Keratinocyte (primary cell): ENCODE data around the gene ITGAV. TPM values are rescaled to one million over a fixed set of nuclear protein-coding genes. Genes with fewer than 3 reads are reported as not detected.

Experiments used
- DNase-seq: peaks from one replicate; pipeline ENCODE4 v3.0.0-alpha.2; 2011; ENCODE audit warnings: low read depth, missing footprints, low spot score
- FAIRE-seq: peaks from 2 replicates; lab custom pipeline; 2011; peaks lifted over from hg19 to GRCh38; lab: Jason Lieb, UNC
- H2AFZ ChIP-seq: 2 replicates; pipeline ENCODE4 v1.6.0; 2012; ENCODE audit warnings: low read length, control low read depth, inconsistent platforms; ENCODE audit not compliant: control insufficient read depth
- H3K27ac ChIP-seq: 2 replicates; pipeline ENCODE4 v1.5.1; 2011; ENCODE audit warnings: low read length; ENCODE audit not compliant: control insufficient read depth, insufficient read depth
- H3K27me3 ChIP-seq: 3 replicates; pipeline ENCODE4 v1.6.0; 2011; ENCODE audit warnings: low read length; ENCODE audit not compliant: control insufficient read depth, insufficient read depth; ENCODE audit errors: extremely low read depth
- H3K36me3 ChIP-seq, 2 experiments: 2 replicates in 1 of 2; 3 replicates in 1 of 2; pipeline ENCODE4 v1.5.1; 2011; ENCODE audit warnings: low read length in 2 of 2, mild to moderate bottlenecking in 1 of 2; ENCODE audit not compliant: control insufficient read depth in 2 of 2, insufficient read depth in 2 of 2; ENCODE audit errors: extremely low read depth in 1 of 2
- H3K4me1 ChIP-seq: 3 replicates; pipeline ENCODE4 v1.5.1; 2011; ENCODE audit warnings: low read length; ENCODE audit not compliant: control insufficient read depth, insufficient read depth; ENCODE audit errors: extremely low read depth
- H3K4me2 ChIP-seq: 3 replicates; pipeline ENCODE4 v1.6.0; 2011; ENCODE audit warnings: low read depth, low read length; ENCODE audit not compliant: control insufficient read depth, insufficient read depth; ENCODE audit errors: extremely low read depth
- H3K4me3 ChIP-seq, 3 experiments: fragments of 200-600 bp in 1 of 3; sonication (generic) in 1 of 3; 2 replicates in 2 of 3; 3 replicates in 1 of 3; pipeline ENCODE4 v1.5.1; 2011 to 2016; ENCODE audit warnings: low read length in 3 of 3, mild to moderate bottlenecking in 3 of 3, control low read depth in 2 of 3, inconsistent platforms in 1 of 3, low read depth in 1 of 3, mixed read lengths in 1 of 3, mixed run types in 1 of 3, moderate library complexity in 1 of 3; ENCODE audit not compliant: control insufficient read depth in 2 of 3, insufficient read depth in 2 of 3; ENCODE audit errors: extremely low read depth in 1 of 3
- H3K79me2 ChIP-seq: 2 replicates; pipeline ENCODE4 v1.6.0; 2012; ENCODE audit warnings: low read length; ENCODE audit not compliant: control insufficient read depth, insufficient read depth
- H3K9ac ChIP-seq: 3 replicates; pipeline ENCODE4 v1.6.0; 2011; ENCODE audit warnings: low read length; ENCODE audit not compliant: control insufficient read depth, insufficient read depth; ENCODE audit errors: extremely low read depth
- H3K9me1 ChIP-seq: 3 replicates; pipeline ENCODE4 v1.6.0; 2011; ENCODE audit warnings: low read length; ENCODE audit not compliant: control insufficient read depth, insufficient read depth; ENCODE audit errors: extremely low read depth
- H3K9me3 ChIP-seq: 2 replicates; pipeline ENCODE4 v1.5.1; 2012; ENCODE audit warnings: low read depth, low read length; ENCODE audit not compliant: control insufficient read depth
- H4K20me1 ChIP-seq: 3 replicates; pipeline ENCODE4 v1.6.0; 2011; ENCODE audit warnings: low read length; ENCODE audit not compliant: control insufficient read depth, insufficient read depth; ENCODE audit errors: extremely low read depth
- CTCF ChIP-seq, 3 experiments: IDR thresholded peaks in 1 of 3; conservative IDR thresholded peaks in 1 of 3; optimal IDR thresholded peaks in 1 of 3; 2 replicates in 2 of 3; 3 replicates in 1 of 3; pipeline versions ENCODE3 to v1.5.1; 2011; ENCODE audit warnings: low read length in 3 of 3, mild to moderate bottlenecking in 3 of 3, moderate library complexity in 2 of 3, control low read depth in 1 of 3, inconsistent platforms in 1 of 3; ENCODE audit not compliant: insufficient read depth in 2 of 3; ENCODE audit errors: extremely low read depth in 1 of 3
- EZH2 ChIP-seq: IDR thresholded peaks from one replicate; pipeline ENCODE4 v1.6.1; 2012; ENCODE audit warnings: inconsistent platforms, mild to moderate bottlenecking, low read length, moderate library complexity
- dilution Hi-C: fragments of 300-500 bp; cut with MboI; formaldehyde crosslinking; loops from one replicate; pipeline ENCODE4 v1.7.0; 2020; ENCODE audit warnings: low sequenced_read_pairs; ENCODE audit not compliant: extremely low pct_ligation_motif_present
- polyA plus RNA-seq, 5 experiments: library from polyadenylated mRNA; depleted of rRNA in 3 of 5; stranded (reverse) in 3 of 5; stranded (forward) in 1 of 5; unstranded in 1 of 5; fragments of >200 nt; gene quantifications; 1 replicate in 1 of 5; 2 replicates in 3 of 5; 3 replicates in 1 of 5; pipeline versions ENCODE4 v1.2.1 to v1.2.3, GENCODE V29; 2011 to 2012; ENCODE audit warnings: missing spikeins in 2 of 5, low read depth in 1 of 5, low replicate concordance in 1 of 5

Gene ITGAV
- polyA plus RNA-seq, 1 donor (not counting 4 experiments of a cell fraction or from before 2014, with no cell fraction given) = 63.7 TPM

DNA sequence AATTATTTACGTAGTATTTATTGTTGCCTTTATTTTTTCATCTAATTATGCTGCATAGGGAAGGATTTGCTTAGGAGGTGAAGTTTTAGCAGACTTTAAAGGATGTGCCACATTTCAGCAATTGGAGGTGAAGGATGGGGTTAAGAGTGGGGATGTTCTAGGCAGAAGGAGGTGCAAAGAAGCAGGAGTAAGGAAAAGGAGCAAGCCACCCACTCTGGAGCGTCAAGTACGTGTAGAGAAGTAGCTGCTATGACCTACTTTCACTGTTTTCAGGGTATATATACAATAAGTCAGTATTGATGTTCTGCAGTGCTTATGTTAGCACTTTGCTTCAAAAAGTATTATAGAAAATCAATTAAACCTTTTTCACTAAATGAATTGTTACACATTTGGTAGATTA, 34.4 kb downstream of the ITGAV start:
- no peak for TF ChIP-seq EZH2
- H4K20me1 ChIP-seq = no peaks in the 10 kb centered on the region
- H3K4me2 ChIP-seq = no peak overlapping the region
- DNase-seq (no peak), FAIRE-seq (no peak)
- H3K9me3 ChIP-seq = no peaks in the 10 kb centered on the region
- no peak overlapping the region for H2AFZ ChIP-seq
- no peaks in the 10 kb centered on the region for H3K27me3 ChIP-seq
- H3K9ac ChIP-seq = no peak overlapping the region
- peaks cover 4% of the 10 kb centered on the region for H3K79me2 ChIP-seq
- dilution Hi-C loops = no loop called here
- H3K27ac ChIP-seq = no peak overlapping the region
- no peaks in the 10 kb centered on the region for H3K9me1 ChIP-seq
- H3K4me1 ChIP-seq = no peaks in the 10 kb centered on the region
- peaks cover 6% of the 10 kb centered on the region in 2 experiments for H3K36me3 ChIP-seq
- H3K4me3 ChIP-seq = no peak overlapping the region

DNA sequence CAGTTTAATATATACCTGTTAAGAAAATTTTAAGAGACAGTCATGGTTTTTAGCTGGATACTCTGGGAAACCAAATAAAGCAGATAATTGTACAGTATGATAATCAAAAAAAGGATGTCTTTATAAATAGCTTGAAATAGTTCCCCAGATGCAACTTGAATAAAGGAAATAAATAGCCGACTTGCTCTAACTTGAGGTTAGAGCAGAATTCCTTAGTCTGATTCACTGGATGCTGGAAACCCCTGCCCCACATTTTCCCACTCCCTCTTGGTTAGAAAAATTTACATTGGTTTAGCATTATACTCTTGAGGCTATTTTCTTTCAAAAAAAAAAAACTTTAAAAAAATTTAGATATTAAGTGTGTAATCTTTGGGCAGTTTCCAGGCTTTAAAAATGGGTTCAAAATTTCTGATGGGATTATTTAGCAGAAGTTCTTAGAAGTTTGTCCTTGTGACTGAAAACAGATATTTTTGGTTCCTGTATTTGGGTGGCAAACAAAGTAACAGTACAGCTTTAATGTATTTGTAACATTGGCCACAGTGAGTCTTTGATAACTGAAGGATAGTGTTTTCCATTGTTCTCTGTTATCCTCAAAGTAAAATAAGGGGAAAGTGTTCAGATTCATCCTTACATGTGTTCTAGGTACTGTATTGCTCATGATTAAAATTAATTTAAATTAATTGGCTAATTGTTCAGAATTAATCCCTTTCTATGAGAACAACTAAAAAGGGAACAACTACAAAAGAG, 39.6 kb downstream of the ITGAV start:
- FAIRE-seq (no peak), DNase-seq (no peak)
- dilution Hi-C loops = loop anchor here (25.0 kb wide), 1 partner anchor 117 kb away; no protein-coding TSS in a partner anchor
- Histone ChIP-seq H3K27ac (no peak overlapping the region), H3K36me3 (peaks cover 0 to 3% of the 10 kb centered on the region in 2 experiments), H3K79me2 (no peaks in the 10 kb centered on the region), H3K4me3 (no peak overlapping the region), H3K4me2 (no peak overlapping the region), H3K9ac (no peak overlapping the region), H3K4me1 (no peaks in the 10 kb centered on the region), H3K9me1 (no peaks in the 10 kb centered on the region), H4K20me1 (no peaks in the 10 kb centered on the region), H3K9me3 (no peaks in the 10 kb centered on the region), H2AFZ (no peak overlapping the region), H3K27me3 (no peaks in the 10 kb centered on the region)
- no peak for TF ChIP-seq EZH2
- no peak for TF ChIP-seq CTCF (optimal IDR thresholded peaks at IDR 0.05 in 1 of 3, IDR thresholded peaks at IDR 0.05 in 1 of 3, conservative IDR thresholded peaks at IDR 0.05 in 1 of 3; ENCODE audit: extremely low read depth in 1 of 3, insufficient read depth in 2 of 3, low read length in 3 of 3)
